ENCODE results near the gene PSMA5.
A peak's percentile ranks its signal among the peaks of the same experiment; 100 is the strongest.
"Not testable (repeated sequence)": the region's sequence is repeated elsewhere in the genome, so short reads cannot be mapped to it uniquely, and the experiment has no call there.

Gene PSMA5

DNA sequence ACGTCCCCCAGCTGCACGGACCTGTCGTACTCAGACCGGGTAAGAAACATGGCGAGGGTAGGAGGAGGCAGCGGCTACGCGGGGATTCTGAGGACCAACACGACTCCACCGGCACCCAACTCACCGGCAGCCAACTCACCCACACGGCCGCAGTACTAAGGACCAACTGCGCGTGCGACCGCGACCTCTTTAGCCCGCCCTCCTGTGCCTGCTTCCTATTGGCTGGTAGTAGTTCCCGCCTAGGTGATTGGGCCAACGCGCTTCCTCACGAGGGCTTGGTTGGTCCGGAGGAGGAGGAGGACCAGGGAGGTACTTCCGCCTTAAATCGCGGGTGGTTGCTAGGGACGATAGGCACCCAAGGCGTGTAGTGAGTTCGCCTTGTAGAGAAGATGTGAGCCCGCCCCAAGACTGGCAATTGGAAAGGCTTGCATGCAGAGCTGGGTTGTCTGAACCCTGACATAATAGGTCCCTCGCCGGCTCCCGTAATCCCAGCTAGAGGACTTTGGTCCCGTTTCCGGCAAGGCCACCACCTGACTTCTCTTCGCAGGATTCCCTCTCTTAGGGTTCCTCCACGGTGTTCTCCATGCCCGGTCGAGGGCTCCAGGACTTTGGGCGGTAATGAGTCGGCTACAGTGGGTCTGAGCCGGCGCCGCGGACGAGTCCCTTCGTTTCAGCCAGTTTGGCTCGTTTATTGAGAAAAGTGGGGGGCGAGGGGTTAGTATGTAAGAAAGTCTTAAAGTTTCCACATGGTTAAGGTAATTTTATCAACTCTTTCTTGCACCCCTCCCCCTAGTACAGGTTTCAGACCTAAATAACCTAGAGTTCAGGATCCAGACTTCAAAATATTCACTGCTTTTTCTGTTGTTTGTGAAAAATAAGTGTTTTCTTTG lies at the start of gene PSMA5:
Gene PSMA5, minus strand, starts transcription at position 168 of the 890 bp plus-strand sequence. Its CDS starts 118 bp downstream, at position 50.
- peak; percentile 94 for DNase-seq (ENCODE audit: low read depth)

DNA sequence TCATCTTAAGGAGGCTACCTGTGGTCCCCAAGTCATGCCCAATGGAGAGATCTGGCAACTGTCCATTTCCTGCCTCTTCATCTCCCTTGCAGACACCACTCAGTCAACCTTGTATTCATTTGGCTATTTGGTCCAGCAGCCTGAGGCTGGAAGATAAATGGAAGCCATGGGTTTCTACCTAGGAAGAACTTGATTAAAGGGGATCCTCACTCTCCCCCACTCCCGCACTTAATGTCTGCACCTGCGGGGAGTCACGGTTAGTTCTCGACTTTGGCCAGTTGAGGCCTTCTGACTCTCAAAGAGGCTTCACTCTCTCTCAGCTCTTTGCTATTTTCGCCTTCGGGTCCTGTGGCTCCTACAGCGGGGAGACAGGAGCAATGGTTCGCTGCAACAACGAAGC lies 49.0 kb upstream of the PSMA5 start:
- DNase-seq (ENCODE audit: low read depth), result no peak

DNA sequence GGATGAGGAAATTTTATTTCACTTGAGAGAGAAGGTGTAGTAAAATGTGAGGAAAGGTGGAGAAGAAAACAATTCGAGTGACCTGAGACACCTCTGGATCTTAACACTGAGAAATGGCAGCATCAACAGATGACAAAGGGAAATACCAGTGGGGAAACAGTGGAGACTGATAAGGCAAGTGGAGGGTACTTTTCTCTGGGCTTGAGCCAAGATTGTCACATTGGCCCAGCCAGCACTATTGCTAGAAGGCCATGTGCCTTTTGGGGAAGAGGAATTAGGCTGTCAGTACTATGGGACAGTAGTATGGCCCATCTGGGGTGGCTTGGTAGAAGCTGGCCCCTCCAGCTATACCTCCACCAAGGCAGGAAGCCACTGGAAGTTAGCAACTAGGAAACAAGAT lies 48.4 kb upstream of the PSMA5 start:
- DNase-seq (ENCODE audit: low read depth), result no peak

DNA sequence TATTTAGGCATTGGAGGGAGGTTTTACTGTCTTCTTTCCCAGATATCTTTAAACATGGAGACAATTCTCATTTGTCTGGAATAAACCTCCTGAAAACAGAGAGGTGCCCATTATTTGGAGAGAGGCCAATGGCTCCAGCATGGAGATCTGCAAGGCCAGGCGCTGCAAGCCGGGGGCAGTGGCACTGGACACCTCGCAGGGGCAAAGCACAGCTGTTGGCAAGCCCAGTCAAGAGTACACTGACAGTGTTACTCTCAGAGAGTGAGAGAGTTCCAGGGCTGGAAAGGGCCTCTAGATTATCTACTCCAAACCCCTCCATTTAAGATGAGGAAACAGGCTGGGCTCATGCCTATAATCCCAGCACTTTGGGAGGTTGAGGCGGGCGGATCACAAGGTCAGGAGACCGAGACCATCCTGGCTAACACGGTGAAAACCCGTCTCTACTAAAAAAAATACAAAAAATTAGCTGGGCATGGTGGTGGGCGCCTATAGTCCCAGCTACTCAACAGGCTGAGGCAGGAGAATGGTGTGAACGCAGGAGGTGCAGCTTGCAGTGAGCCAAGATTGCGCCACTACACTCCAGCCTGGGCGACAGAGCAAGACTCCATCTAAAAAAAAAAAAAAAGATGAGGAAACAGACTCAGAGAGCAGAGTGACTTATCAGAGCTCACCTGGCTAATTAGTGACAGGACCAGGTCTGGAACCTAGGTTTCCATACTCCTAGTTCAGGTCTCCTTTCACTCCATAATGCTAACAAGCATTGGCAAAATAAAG lies 47.2 kb upstream of the PSMA5 start:
- not testable (repeated sequence) for DNase-seq (ENCODE audit: low read depth)

GRCh38 chr1:109472779-109473178 lies 46.5 kb upstream of the PSMA5 start:
- no peak for DNase-seq (ENCODE audit: low read depth)

DNA sequence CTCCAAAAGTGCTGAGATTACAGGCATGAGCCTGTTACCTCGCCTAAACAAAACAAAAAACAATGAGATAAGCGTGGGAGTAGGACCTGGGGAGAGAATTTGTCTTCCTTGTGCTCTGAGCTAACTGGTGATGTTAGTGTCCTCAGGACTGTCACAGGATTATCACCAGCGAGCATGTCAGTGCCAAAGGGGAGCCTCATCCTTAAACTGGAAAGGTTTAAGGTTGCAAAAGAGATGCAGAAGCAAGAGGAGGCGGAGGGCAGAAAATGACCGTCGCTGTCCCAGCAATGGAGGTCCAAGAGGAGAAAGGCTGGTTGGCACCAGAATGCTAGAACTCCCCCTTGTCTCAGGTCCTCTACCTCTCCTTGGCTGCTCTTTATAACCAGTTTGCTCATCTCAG lies 44.0 kb upstream of the PSMA5 start:
- no peak for DNase-seq (ENCODE audit: low read depth)

- DNase-seq (ENCODE audit: low read depth), result no peak
Observed at GRCh38 chr1:109468903-109469302, 42.7 kb upstream of the PSMA5 start.

DNA sequence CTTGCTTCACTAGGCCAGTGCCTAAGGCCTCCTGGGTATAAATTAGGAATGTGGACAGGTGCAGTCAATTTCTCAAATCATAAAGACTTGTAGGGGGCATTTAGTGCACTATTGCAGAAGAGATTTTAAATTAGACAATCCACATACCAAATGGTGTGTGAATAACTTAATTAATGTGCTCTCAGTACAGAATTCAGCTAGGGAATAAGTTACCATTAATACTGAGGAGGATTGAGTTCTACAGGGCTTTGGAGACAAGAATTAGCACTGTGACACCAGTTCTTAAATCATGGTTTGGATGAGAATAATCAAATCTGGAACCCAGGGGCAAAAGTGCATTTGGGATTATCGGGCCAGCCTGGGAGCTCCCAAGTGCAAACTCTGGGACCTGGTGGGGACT lies 41.8 kb upstream of the PSMA5 start:
- DNase-seq (ENCODE audit: low read depth), result no peak

DNA sequence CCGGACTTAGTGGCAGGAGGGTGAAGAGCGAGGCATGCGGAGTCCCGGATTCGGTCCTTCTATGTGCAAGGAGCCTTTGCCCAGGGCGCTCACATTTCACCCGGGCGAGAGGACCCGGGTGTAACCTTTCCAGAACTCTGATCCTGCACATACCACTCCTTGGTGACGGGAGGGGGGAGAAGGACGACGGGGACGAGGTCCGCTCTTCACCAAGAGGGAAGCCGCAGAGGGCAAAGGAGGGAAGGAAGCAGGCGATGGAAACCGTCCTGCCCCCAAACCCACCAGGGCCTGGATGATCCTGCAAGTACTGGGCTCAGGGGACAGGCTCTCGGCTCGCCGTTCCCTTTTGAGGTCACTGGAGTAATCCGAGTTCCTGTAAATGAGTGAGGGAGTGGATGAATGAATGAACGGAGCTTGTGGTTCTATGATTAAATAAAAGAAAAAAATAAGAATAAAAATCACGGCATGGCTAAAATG lies 41.1 kb upstream of the PSMA5 start:
- no peak for DNase-seq (ENCODE audit: low read depth)

DNA sequence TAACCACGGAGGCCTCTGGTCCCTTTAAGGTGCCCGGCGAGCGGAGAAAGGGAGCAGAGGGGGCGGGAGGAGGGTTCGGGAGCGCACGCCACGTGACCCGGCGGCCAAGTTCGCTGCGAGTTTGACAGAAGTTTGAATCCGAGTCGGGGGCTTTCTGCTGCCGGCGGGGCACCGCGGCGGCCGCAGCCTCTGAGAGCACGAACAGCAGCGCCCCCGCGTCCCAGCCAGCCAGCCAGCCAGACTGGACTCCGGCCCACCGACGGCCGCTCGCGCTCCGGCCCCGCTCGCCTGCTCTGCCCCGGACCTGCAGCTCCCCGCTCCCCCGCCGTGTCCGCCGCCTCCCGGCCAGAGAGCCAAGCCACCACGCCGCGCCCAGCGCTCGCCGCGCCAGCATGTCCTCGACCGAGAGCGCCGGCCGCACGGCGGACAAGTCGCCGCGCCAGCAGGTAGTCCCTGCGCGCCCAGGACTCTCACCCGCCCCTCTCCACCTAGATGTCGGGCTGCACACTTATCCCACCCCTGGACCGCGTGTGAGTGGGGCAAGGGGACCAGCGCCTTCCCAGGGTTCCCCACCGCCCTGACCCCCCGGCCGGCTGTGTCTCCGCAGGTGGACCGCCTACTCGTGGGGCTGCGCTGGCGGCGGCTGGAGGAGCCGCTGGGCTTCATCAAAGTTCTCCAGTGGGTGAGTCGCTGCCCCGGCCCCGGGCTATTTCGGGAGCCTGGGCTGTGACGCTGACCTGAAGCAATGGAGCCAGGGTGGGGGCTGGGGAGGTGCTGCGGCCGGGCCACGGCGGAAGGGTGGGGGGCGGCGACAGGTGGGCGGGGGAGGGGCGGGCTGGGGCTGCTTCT lies 40.4 kb upstream of the PSMA5 start, which contains the start of gene SYPL2:
Gene SYPL2, plus strand, starts transcription at position 95 of the 849 bp plus-strand sequence. Its CDS starts 298 bp downstream, at position 393.
- DNase-seq (ENCODE audit: low read depth), result no peak

DNA sequence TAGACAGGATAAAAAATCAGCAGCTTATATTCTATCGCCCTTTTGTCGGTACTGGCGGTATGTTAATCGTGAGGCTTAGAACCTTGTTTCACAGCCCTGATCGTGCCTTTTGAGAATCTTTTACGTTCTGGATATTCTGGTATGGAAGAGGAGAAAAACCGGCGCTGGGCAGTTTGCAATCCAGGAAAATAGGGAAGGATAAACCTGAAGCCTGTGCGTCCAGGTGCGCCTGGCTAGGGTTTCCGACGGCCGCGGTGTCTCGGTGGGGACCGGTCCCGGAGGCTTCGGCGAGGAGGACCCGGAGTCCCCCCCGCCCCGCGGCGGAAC lies 39.8 kb upstream of the PSMA5 start:
- no peak for DNase-seq (ENCODE audit: low read depth)

DNA sequence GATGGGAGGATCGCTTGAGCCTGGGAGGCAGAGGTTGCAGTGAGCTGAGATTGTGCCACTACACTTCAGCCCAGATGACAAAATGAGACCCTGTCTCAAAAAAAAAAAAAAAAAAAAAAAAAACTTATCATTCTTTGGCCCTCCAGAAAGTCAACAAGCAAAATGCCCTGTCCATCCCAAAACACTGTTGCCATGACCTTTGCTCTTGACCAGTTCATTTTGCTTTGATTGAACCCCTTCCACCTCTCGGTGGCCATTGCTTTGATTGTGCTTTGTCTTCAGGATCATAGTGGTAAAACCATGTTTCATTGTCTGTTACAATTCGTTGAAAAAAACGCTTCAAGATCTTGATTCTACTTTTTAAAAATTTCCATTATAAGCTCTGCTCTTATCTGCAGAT lies 31.6 kb upstream of the PSMA5 start:
- no peak for DNase-seq (ENCODE audit: low read depth)

DNA sequence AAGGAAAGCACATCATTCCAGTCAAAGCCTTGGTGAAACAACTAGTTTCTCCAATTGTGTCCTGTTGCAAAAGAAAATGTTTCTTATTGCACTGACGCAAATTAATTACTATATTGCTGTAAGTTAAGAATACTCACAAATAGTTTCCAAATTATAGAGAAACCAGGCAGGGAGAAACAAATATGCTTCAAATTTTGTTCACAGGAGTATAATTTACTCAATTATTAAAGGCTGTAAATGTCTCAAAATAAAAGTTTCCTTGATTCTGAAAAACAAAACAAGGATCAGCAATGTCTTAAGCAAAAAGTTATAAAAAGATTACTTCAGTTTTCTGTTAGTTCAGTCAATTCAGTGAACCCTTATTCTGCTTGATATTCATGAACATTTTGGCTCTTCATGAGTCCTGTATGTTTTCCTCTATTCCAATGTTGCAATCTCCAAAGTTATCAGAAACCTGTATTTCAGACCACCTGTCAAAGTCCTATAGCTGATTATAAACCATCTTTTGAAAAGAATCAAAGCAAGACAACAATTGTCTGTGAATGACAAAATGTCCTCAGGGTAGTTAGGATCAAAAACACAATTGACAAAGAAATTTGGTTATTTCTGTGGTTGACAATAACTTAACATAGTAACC lies 28.4 kb upstream of the PSMA5 start:
- no peak for DNase-seq (ENCODE audit: low read depth)

DNA sequence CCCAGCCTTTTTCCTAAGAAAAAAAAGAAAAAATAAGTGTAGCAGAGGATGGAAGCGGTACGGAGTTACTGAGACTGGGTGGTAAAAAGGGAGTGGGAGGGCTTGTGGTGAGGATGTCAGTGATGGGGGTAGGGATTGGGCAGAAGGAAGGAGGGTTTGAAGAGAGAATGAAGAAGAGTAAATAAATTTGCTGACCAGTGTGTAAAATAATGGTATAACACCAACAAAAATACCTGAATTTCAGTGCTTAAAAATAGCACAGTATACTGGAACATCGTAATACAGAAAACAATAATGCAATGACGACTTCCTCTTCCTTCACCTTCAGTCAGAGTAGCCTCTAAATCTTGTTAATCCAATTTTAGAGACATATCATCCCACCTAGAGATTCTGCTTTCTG lies 21.3 kb upstream of the PSMA5 start:
- DNase-seq (ENCODE audit: low read depth), result no peak

- DNase-seq (ENCODE audit: low read depth), result not testable (repeated sequence)
Observed at GRCh38 chr1:109445949-109446695, 19.9 kb upstream of the PSMA5 start.

- no peak for DNase-seq (ENCODE audit: low read depth)
Observed at GRCh38 chr1:109444346-109444745, 18.1 kb upstream of the PSMA5 start.

- DNase-seq (ENCODE audit: low read depth), result no peak
Observed at GRCh38 chr1:109443476-109443875, 17.2 kb upstream of the PSMA5 start.

- DNase-seq (ENCODE audit: low read depth), result no peak
Observed at GRCh38 chr1:109441069-109441468, 14.8 kb upstream of the PSMA5 start.

DNA sequence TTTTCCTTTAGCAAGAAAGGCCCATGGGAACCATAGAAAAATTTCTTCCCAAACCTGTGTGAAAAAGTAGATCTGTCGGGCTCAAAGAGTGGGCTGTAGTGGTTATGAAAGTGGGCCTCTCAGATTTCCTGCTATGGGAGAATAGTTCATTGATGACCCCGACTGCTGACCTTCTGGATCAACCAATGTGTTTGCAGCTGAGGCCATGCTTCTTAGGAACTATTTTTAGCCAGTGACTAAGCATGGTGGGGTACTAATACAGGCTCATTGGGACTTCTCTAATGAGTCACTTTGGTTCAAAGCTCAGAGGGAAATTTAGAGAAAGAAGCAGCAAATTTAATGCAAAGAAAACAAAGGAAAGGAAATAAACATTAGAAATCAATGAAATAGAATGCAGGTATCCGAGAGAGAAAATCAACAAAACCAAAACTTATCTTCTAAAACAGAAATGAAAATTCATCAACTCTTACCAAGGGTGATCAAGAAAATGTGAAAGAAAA lies 12.6 kb upstream of the PSMA5 start:
- DNase-seq (ENCODE audit: low read depth), result no peak

GRCh38 chr1:109434484-109434883 lies 8.2 kb upstream of the PSMA5 start:
- DNase-seq (ENCODE audit: low read depth), result no peak

GRCh38 chr1:109433322-109433721 lies 7.1 kb upstream of the PSMA5 start:
- no peak for DNase-seq (ENCODE audit: low read depth)

Data from T-helper 22 cell (primary cell).